Astrocyte of the cerebellum (primary cell): Measurements from ENCODE around the gene MCTP2.

Experiments
- DNase-seq: peaks from one replicate; pipeline ENCODE4 v3.0.0-alpha.2; 2011; ENCODE audit warnings: low read depth
- H3K4me3 ChIP-seq: 2 replicates; pipeline ENCODE4 v1.5.1; 2011; ENCODE audit warnings: mild to moderate bottlenecking, low read depth, low read length, moderate library complexity
- CTCF ChIP-seq: IDR thresholded peaks from 2 replicates; pipeline ENCODE4 v1.5.1; 2012; ENCODE audit warnings: low read length, low read depth, moderate library complexity, mild to moderate bottlenecking; ENCODE audit errors: missing control alignments
- in situ Hi-C: cut with HindIII; loops from 2 replicates; pipeline ENCODE4 v1.10.0; 2017; ENCODE audit warnings: low sequenced_read_pairs

MCTP2 gene

GRCh38 chr15:94317211-94317610 lies 85.8 kb downstream of the MCTP2 start:
- DNase-seq = no peak
- in situ Hi-C loops = no loop called here
- H3K4me3 ChIP-seq = no peak overlapping the region
- no peak for TF ChIP-seq CTCF

GRCh38 chr15:94322141-94322540 lies 90.8 kb downstream of the MCTP2 start:
- TF ChIP-seq CTCF = no peak
- no peak for DNase-seq
- in situ Hi-C loops = no loop called here
- no peak overlapping the region for H3K4me3 ChIP-seq

GRCh38 chr15:94323076-94323475 lies 91.7 kb downstream of the MCTP2 start:
- in situ Hi-C loops = no loop called here
- no peak overlapping the region for H3K4me3 ChIP-seq
- no peak for DNase-seq
- TF ChIP-seq CTCF = no peak

DNA sequence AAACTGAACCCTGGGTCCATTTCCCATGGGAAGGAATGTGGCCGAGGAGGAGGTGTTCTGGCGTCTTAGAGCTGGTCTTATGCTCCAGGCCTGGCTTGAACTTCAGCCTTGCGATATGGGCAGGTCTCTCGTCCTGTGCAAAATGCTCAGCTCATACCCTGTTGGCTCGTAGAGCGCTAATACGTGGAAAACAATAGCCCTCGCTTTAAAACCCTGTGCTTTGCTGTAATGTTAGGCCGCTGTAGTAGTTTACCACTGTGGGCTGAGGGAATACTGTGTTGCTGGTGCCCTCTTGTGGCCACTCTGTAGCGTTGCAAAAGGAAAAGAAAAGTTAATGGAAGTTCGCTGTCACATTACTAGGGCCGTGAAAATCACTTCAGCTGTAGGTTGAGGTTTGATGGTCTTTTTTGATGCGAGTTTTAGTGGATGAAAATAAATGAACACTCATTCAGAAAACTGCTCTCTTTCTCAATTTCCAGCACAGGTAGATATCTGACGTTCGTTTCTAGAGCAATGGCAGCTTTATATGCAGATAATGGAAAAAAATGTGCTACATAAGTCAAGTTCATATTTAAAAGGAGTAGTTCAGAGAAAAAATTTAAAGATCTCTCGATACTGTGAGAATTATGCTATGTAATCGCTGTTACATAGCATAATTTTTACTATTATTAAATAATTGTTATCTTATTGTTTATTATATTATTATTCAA lies 92.9 kb downstream of the MCTP2 start:
- in situ Hi-C loops = no loop called here
- TF ChIP-seq CTCF = peak; percentile 91
- DNase-seq = peak; percentile 35
- no peak overlapping the region for H3K4me3 ChIP-seq

- in situ Hi-C loops = no loop called here
- no peak for DNase-seq
- no peak overlapping the region for H3K4me3 ChIP-seq
- TF ChIP-seq CTCF = no peak
Measured at GRCh38 chr15:94324835-94325767, 93.7 kb downstream of the MCTP2 start.

DNA sequence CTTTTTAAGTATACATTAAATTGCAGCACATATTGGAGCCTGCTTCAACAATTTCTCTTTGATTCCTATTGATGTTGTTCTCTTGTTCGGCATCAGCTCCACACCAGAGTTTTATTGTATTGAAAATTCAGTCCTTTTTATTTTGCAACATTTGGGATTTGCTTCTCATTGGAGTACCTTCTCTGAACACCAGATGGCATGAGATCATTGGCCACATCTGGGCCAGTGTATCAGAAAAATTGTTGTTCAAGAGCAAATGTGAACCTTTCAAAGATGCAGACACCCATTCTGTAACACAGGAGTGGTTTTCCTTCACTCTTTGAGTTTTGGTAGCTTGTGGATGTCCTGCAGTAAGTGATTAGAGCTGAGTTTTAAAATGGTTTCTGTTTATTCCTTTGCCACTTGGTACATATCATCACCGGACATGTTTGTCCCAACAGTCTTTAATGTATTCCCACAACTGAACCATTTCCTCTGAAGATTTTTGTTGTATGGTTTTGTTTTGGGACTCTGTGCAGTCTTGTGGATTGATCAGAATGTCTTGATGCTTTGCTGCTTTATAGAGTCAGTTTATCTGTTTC lies 96.1 kb downstream of the MCTP2 start:
- no peak overlapping the region for H3K4me3 ChIP-seq
- DNase-seq = peak; percentile 13
- in situ Hi-C loops = no loop called here
- peak; percentile 87 for TF ChIP-seq CTCF
